NCI-H2196 treated with DMSO at 0.1 percent for 48 hours (cell line): ENCODE results near the gene IFT74.
"Not testable (repeated sequence)": the region's sequence is repeated elsewhere in the genome, so short reads cannot be mapped to it uniquely, and the experiment has no call there.

Experiments used
- DNase-seq: peaks from one replicate; lab custom pipeline; 2025; ENCODE audit not compliant: unreplicated experiment; lab: John Stamatoyannopoulos, UW

The IFT74 gene

GRCh38 chr9:27073841-27074728 is 117.9 kb downstream of the IFT74 start:
- no peak for DNase-seq

DNA sequence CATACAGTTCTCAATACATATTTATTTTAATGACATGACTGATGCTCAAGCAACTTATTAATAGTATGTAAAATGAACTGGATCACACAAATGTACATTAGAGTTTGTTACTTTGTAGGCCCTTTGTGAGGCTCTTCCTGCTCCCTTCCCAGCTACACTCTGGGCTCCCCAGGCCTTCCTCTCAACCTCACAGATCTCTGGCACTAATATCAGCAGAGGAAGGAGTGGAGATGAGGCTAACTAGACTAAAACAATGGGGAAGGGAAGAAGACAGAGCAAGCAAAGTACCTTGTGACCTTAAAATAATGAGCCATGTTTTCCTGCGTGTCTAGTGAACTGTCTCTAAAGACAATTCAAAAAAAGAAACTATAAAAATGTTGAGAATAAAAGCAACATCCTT is 122.5 kb downstream of the IFT74 start:
- no peak for DNase-seq

DNA sequence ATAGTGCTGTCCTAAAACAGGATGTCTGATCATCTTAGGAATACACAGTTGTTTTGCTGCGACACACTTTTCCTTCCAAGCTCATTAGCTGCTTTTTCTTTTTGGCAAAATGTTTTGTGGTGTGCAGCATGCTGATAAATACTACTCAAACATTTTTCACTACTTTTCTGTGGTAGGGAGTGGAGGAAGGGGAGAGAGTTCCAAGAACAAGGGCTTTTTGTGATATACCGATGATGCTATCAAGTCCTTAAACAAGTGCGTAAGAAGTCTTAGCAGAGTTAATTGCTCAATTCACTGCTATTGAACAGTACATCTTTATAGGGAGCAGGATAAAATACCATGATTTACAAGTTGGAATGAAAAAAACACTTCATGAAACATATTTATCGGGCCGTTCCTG is 129.2 kb downstream of the IFT74 start:
- DNase-seq = no peak

DNA sequence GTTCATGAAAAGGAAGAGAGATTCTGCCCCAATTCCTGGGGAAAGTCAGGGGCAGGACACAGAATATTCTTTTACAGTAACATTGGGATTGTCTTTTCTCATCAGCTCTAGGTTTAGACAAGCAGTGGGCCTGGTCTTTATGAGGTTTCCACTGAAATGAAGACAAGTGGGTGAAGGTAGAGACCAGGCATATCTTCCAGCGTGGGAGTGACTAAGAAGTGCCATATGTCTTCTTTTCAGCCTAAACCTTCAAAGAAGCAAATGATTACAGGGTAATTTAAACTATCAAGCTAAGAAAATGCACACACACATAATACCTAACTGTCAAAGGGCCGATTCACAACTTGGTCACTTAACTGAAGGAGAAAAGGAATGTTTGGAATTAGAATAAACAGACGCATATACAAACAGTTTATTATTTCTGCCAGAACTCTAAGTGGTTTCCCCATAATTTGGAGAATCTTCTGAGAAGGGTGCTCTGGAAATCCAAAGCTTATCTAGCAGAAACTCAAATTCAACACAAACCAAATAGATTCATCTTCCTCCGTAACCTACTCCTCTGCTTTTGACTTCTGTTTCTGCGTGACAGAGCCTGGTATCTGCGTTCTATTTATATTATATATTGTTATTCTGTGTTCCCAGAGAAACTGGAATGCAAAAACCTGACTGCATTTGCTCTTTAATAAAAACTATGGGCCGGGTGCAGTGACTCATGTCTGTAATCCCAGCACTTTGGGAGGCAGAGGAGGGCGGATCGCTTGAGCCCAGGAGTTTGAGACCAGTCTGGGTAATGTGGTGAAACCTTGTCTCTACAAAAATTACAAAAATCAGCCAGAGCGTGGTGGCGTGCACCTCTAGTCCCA is 130.8 kb downstream of the IFT74 start:
- no peak for DNase-seq

GRCh38 chr9:27088981-27089380 is 132.8 kb downstream of the IFT74 start:
- no peak for DNase-seq

- no peak for DNase-seq
Measured at GRCh38 chr9:27089706-27090105, 133.5 kb downstream of the IFT74 start.

DNA sequence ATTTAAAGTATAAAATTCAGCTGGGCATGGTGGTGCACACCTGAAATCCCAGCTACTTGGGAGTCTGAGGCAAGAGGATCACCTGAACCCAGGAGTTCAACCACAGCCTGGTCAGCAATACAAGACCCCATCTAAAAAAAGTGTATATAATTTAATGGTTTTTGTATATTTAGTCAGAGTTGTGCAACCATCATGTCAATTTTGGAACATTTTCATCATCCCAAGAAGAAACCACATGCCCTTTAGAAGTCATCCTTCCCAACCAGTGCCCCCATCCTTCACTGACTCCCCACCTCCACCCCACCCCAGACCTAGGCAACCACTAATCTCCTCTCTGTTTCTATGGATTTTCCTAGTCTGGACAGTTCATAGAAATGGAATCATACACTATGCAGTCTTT is 134.0 kb downstream of the IFT74 start:
- no peak for DNase-seq

- no peak for DNase-seq
Measured at GRCh38 chr9:27090711-27091110, 134.5 kb downstream of the IFT74 start.

GRCh38 chr9:27092496-27092895 is 136.3 kb downstream of the IFT74 start:
- DNase-seq = not testable (repeated sequence)

- not testable (repeated sequence) for DNase-seq
Measured at GRCh38 chr9:27093384-27094067, 137.3 kb downstream of the IFT74 start.

DNA sequence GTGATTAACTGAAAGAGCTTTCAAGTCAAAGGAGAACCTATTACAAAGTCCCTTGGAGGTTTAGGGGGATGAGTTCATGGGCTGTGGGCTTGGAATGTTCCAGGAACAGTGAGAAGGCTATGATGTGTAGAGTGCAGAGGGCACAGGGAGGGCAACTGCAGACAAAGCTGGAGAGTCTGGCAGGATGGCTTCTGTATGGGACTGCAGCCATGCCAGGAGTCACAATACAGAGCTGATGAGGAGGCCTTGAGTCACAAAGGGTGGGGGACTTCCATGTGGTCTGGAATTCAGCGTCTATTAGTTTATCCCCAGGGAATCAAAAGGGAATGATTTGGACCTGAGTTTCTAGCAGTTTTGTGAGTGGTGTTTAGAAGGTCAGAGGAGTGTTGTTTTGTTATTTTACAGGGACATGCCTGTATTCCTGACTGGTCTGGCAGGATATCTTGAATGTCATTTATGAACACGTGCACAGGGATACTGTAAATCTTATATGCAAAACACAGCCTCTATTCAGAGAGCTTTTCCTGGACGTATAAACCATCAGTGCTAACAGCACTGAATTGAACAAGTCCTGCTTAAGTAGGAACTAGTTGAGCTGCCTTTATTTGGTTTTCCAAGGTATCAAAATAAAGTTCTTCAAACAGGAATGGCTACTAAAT is 138.6 kb downstream of the IFT74 start:
- no peak for DNase-seq

GRCh38 chr9:27107241-27107640 is 151.0 kb downstream of the IFT74 start:
- DNase-seq = no peak

GRCh38 chr9:27108981-27109541 is 152.8 kb downstream of the IFT74 start, which contains the start of gene TEK:
TEK (plus strand) TSS chr9:27109225; CDS start chr9:27109591, 366 bp downstream.
- no peak for DNase-seq

DNA sequence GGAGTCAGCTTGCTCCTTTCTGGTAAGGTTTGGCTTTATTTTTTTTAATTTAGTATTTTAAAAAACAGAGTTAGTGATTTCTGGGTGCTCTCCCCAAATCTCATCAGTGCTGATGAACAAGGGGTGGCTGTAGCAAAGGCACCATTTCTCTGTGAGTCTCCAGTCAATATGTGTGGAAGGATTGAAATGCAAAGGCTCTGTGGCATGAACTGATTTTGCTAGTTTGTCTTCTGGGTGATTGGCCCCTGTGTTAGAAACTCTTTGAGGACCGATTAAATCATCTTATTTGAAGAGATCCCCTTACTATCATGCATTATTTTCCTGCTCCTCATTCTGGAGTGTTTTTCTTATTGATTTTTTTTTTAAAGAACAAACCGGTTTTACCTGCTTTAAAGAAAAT is 153.4 kb downstream of the IFT74 start:
- no peak for DNase-seq

DNA sequence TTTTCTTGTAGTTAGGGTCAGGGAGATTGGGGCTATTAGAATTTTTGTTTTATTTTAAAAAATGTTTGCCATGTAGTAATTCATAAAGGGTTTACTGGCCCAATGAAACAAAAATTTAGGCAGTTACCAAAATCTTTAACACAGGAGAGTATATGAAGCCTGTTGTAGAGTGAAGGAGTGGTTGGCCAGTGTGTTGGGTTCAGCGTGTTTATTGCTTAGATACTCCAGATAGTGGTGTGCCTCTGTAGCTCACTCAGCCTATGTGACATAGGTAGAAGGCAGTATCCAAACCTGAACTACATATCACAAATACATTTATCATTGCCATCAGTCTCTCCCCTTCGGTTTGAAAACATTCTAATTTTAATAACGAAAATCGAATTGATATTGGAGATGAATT is 154.0 kb downstream of the IFT74 start:
- DNase-seq = no peak

GRCh38 chr9:27112235-27112634 is 156.0 kb downstream of the IFT74 start:
- no peak for DNase-seq
